MM.1S (cell line): Measurements from ENCODE around the gene CEACAM16.

Experiments used
- DNase-seq: peaks from one replicate; pipeline ENCODE4 v3.0.0-alpha.2; 2015
- H2AFZ ChIP-seq: fragments of 300-600 bp; sonication (generic); 2 replicates; pipeline ENCODE4 v1.6.0; 2016; ENCODE audit warnings: antibody characterized with exemption, low read length
- H3F3A ChIP-seq: fragments of 300-600 bp; sonication (generic); 2 replicates; pipeline ENCODE4 v1.6.1; 2016; ENCODE audit warnings: mild to moderate bottlenecking, antibody characterized with exemption, low read length, moderate library complexity, mixed read lengths; ENCODE audit not compliant: insufficient read depth
- H3K27ac ChIP-seq: fragments of 300-600 bp; sonication (generic); 2 replicates; pipeline ENCODE4 v1.5.1; 2016; ENCODE audit warnings: mild to moderate bottlenecking, low read length
- H3K27me3 ChIP-seq: fragments of 300-600 bp; sonication (generic); replicated peaks from 2 replicates; pipeline ENCODE4 v1.6.0; 2016; ENCODE audit warnings: low read length; ENCODE audit not compliant: insufficient read depth
- H3K36me3 ChIP-seq: fragments of 300-600 bp; sonication (generic); replicated peaks from 2 replicates; pipeline ENCODE4 v1.6.1; 2016; ENCODE audit warnings: mild to moderate bottlenecking, low read length, mixed read lengths; ENCODE audit not compliant: insufficient read depth
- H3K4me1 ChIP-seq: fragments of 300-600 bp; sonication (generic); 2 replicates; pipeline ENCODE4 v1.6.1; 2016; ENCODE audit warnings: low read length, mixed read lengths
- H3K4me2 ChIP-seq: fragments of 300-600 bp; sonication (generic); 2 replicates; pipeline ENCODE4 v1.6.0; 2016; ENCODE audit warnings: low read depth, low read length
- H3K4me3 ChIP-seq: fragments of 300-600 bp; sonication (generic); 2 replicates; pipeline ENCODE4 v1.5.1; 2016; ENCODE audit warnings: low read length, mixed read lengths
- H3K79me2 ChIP-seq: fragments of 300-600 bp; sonication (generic); 2 replicates; pipeline ENCODE4 v1.6.1; 2016; ENCODE audit warnings: mixed run types, low read length, mixed read lengths
- H3K9ac ChIP-seq: fragments of 300-600 bp; sonication (generic); 2 replicates; pipeline ENCODE4 v1.6.1; 2016; ENCODE audit warnings: low read length, mixed read lengths
- H3K9me2 ChIP-seq: fragments of 300-600 bp; sonication (generic); replicated peaks from 2 replicates; pipeline ENCODE4 v1.6.1; 2016; ENCODE audit warnings: mild to moderate bottlenecking, low read length, mixed read lengths; ENCODE audit not compliant: insufficient read depth
- H3K9me3 ChIP-seq: fragments of 300-600 bp; sonication (generic); replicated peaks from 2 replicates; pipeline ENCODE4 v1.6.1; 2016; ENCODE audit warnings: mild to moderate bottlenecking, low read length, mixed read lengths; ENCODE audit not compliant: insufficient read depth
- H4K20me1 ChIP-seq: fragments of 300-600 bp; sonication (generic); 2 replicates; pipeline ENCODE4 v1.6.1; 2016; ENCODE audit warnings: mild to moderate bottlenecking, low read length, moderate library complexity, mixed read lengths; ENCODE audit not compliant: insufficient read depth
- CTCF ChIP-seq: fragments of 300-600 bp; sonication (generic); IDR thresholded peaks from 2 replicates; pipeline ENCODE4 v1.5.1; 2016; ENCODE audit warnings: antibody characterized with exemption, low read length, mixed read lengths
- EZH2 ChIP-seq: fragments of 300-600 bp; sonication (generic); optimal IDR thresholded peaks from 2 replicates; pipeline ENCODE3; 2017; ENCODE audit warnings: low read depth, mild to moderate bottlenecking, antibody characterized with exemption, low read length, mixed read lengths
- EZH2phosphoT487 ChIP-seq: fragments of 300-600 bp; sonication (generic); IDR thresholded peaks from 2 replicates; pipeline ENCODE4 v1.6.1; 2018; ENCODE audit warnings: antibody characterized with exemption, low read length

Gene CEACAM16

GRCh38 chr19:44735011-44735410 lies 36.1 kb downstream of the CEACAM16 start:
- no peaks in the 10 kb centered on the region for H3F3A ChIP-seq
- 0 out of 2 replicates have a peak, but pooled peaks cover 12% of the 10 kb centered on the region for H3K27me3 ChIP-seq
- no peaks in the 10 kb centered on the region for H3K79me2 ChIP-seq
- no peaks in the 10 kb centered on the region for H3K36me3 ChIP-seq
- TF ChIP-seq CTCF (no peak), EZH2phosphoT487 (no peak), EZH2 (no peak)
- no peak for DNase-seq
- no peak overlapping the region for H3K9ac ChIP-seq
- no peak overlapping the region for H3K27ac ChIP-seq
- H3K4me2 ChIP-seq: no peak overlapping the region
- H2AFZ ChIP-seq: no peak overlapping the region
- no peaks in the 10 kb centered on the region for H4K20me1 ChIP-seq
- H3K4me1 ChIP-seq: no peaks in the 10 kb centered on the region
- no peaks in the 10 kb centered on the region for H3K9me2 ChIP-seq
- H3K4me3 ChIP-seq: no peak overlapping the region
- H3K9me3 ChIP-seq: no peaks in the 10 kb centered on the region

- H3K36me3 ChIP-seq: no peaks in the 10 kb centered on the region
- H4K20me1 ChIP-seq: no peaks in the 10 kb centered on the region
- no peak overlapping the region for H2AFZ ChIP-seq
- H3K27ac ChIP-seq: no peak overlapping the region
- no peak overlapping the region for H3K9ac ChIP-seq
- H3K4me2 ChIP-seq: no peak overlapping the region
- H3K4me3 ChIP-seq: no peak overlapping the region
- no peak for DNase-seq
- H3K27me3 ChIP-seq: 0 out of 2 replicates have a peak, but pooled peaks cover 12% of the 10 kb centered on the region
- TF ChIP-seq EZH2phosphoT487 (no peak), CTCF (no peak), EZH2 (no peak)
- no peaks in the 10 kb centered on the region for H3K79me2 ChIP-seq
- no peaks in the 10 kb centered on the region for H3K9me3 ChIP-seq
- no peaks in the 10 kb centered on the region for H3K9me2 ChIP-seq
- H3F3A ChIP-seq: no peaks in the 10 kb centered on the region
- no peaks in the 10 kb centered on the region for H3K4me1 ChIP-seq
Measured at GRCh38 chr19:44737238-44738071, 38.5 kb downstream of the CEACAM16 start.

- Histone ChIP-seq H3K36me3 (no peaks in the 10 kb centered on the region), H3K27me3 (0 out of 2 replicates have a peak, but pooled peaks cover 12% of the 10 kb centered on the region), H2AFZ (no peak overlapping the region), H3K4me3 (no peak overlapping the region), H3K9me2 (no peaks in the 10 kb centered on the region), H3K4me1 (no peaks in the 10 kb centered on the region), H3K9me3 (no peaks in the 10 kb centered on the region), H3K79me2 (no peaks in the 10 kb centered on the region), H4K20me1 (no peaks in the 10 kb centered on the region), H3K4me2 (no peak overlapping the region), H3K27ac (no peak overlapping the region), H3F3A (no peaks in the 10 kb centered on the region), H3K9ac (no peak overlapping the region)
- TF ChIP-seq CTCF: no peak
- TF ChIP-seq EZH2: no peak
- TF ChIP-seq EZH2phosphoT487: no peak
- no peak for DNase-seq
Measured at GRCh38 chr19:44738136-44738535, 39.2 kb downstream of the CEACAM16 start.
